Measurements from ENCODE around the gene MTF1.

MTF1 gene

GRCh38 chr1:37841652-37842051 lies 17.7 kb downstream of the MTF1 start:
- ChIA-PET POLR2A (ENCODE audit: low non-redundant PET) (no interaction called here), CTCF (no interaction called here)
- TF ChIP-seq, protein P1, sequence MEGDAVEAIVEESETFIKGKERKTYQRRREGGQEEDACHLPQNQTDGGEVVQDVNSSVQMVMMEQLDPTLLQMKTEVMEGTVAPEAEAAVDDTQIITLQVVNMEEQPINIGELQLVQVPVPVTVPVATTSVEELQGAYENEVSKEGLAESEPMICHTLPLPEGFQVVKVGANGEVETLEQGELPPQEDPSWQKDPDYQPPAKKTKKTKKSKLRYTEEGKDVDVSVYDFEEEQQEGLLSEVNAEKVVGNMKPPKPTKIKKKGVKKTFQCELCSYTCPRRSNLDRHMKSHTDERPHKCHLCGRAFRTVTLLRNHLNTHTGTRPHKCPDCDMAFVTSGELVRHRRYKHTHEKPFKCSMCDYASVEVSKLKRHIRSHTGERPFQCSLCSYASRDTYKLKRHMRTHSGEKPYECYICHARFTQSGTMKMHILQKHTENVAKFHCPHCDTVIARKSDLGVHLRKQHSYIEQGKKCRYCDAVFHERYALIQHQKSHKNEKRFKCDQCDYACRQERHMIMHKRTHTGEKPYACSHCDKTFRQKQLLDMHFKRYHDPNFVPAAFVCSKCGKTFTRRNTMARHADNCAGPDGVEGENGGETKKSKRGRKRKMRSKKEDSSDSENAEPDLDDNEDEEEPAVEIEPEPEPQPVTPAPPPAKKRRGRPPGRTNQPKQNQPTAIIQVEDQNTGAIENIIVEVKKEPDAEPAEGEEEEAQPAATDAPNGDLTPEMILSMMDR (conservative IDR thresholded peaks at IDR 0.05; ENCODE audit: low read depth) = no peak
- DNase-seq (ENCODE audit: low spot score) = no peak
- no peak overlapping the region for H3K27ac ChIP-seq

DNA sequence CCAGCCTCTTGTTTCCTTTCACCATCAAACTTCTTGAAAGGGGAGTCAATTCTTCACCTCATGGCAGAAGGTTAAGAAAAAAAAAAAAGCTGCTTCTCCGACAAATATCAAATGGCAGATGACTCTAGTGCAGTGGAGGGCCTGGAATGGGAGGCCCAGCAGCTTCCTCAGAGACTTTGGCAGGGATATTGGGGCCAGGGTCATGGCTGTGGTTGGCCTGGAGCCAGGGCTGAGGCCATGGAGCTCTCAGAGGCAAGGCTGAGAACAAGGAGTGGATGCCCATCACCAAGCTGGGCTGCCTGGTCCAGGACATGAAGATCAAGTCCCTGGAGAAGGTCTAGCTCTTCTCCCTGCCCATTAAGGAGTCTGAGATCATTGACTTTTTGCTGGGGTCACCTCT lies 18.7 kb downstream of the MTF1 start:
- DNase-seq (ENCODE audit: low spot score) = no peak
- ChIA-PET POLR2A (ENCODE audit: low non-redundant PET) (no interaction called here), CTCF (interaction anchor here (0.6 kb wide), 1 partner anchor 997 kb away, joined by 3 read pairs; no protein-coding TSS in a partner anchor)
- no peak overlapping the region for H3K27ac ChIP-seq
- TF ChIP-seq, protein P1 (conservative IDR thresholded peaks at IDR 0.05; ENCODE audit: low read depth) = no peak

DNA sequence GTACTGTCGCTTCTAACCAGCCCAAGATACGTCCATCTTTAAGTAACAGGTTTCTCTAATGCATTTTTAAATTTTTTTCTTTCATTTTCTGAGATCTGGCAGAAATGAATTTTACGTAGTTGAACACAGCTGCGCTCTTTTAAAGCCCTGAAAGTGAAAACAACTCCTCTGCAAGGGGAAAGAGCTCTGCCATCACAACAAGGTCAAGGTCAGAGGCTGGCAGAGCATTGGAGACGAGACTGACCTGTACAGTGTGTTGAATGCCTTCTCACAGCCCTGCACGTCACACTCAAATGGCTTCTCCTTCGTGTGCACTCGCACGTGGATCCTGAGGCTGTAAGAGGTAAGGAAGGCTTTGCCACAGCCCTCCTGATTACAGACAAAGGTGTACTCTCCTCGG lies 19.7 kb downstream of the MTF1 start:
- TF ChIP-seq, protein P1 (conservative IDR thresholded peaks at IDR 0.05; ENCODE audit: low read depth) = no peak
- ChIA-PET CTCF (no interaction called here), POLR2A (ENCODE audit: low non-redundant PET) (no interaction called here)
- H3K27ac ChIP-seq = no peak overlapping the region
- no peak for DNase-seq (ENCODE audit: low spot score)

DNA sequence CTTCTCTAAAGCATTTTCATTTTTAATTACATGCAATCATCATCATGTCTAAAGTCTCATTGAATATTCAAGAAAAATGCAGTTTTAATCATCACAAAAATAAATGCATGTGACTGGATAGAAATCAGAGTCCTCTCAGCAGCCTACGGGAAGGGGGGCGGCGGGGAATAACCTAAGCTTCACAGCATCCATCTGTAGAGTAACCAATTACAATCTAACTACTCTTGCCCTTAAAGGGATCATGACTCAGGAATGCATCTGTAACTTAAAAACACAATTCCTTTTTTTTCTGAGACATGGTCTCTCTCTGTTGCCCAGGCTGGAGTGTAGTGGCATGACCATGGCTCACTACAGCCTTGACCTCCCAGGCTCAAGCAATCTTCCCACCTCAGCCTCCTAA lies 22.6 kb downstream of the MTF1 start:
- H3K27ac ChIP-seq = no peak overlapping the region
- TF ChIP-seq, protein P1 (conservative IDR thresholded peaks at IDR 0.05; ENCODE audit: low read depth) = no peak
- no peak for DNase-seq (ENCODE audit: low spot score)
- ChIA-PET POLR2A (ENCODE audit: low non-redundant PET) (no interaction called here), CTCF (interaction anchor here (0.6 kb wide), 1 partner anchor 1851 kb away, joined by 3 read pairs; no protein-coding TSS in a partner anchor)

DNA sequence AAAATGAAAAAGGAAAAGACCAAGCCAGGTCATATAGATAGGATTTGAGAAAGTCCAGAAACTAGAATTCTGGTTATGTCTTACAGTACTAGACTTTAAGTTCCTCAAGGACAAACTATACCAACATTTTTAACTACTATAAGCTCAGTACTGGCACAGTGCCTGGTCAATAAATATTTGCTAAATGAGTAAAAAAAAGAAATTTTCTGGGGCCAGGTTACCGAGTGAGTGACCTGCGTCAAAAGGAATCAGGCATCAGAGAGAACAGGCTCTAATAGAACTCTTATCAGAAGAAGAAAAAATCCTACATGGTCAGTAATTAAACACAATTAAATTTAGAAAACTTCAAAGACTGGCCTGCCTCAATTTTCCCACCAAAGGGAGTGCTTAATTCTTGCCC lies 27.6 kb downstream of the MTF1 start:
- ChIA-PET CTCF (interaction anchor here (0.5 kb wide), 1 partner anchor 1443 kb away, joined by 3 read pairs; no protein-coding TSS in a partner anchor), POLR2A (ENCODE audit: low non-redundant PET) (no interaction called here)
- no peak overlapping the region for H3K27ac ChIP-seq
- DNase-seq (ENCODE audit: low spot score) = no peak
- TF ChIP-seq, protein P1 (conservative IDR thresholded peaks at IDR 0.05; ENCODE audit: low read depth) = no peak

DNA sequence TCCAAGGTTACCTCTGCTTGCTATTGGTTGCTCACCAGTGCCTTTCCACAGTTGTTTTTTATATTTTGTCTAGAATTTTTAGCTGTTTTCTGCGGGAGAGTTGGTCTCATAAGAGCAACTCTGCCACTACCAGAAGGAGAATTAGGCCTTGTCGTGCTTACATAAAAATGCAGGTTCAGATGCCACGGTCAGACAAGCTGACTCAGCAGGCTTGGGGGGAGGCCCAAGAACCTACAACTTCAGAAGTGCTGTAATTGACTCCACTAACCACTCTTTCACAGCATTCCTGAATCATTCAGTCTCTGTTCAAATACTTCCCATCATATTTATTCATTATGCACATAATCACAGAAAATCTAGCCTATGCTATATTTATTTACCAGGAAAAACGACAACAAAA lies 28.3 kb downstream of the MTF1 start:
- CTCF ChIA-PET = no interaction called here
- TF ChIP-seq, protein P1 (conservative IDR thresholded peaks at IDR 0.05; ENCODE audit: low read depth) = no peak
- H3K27ac ChIP-seq = no peak overlapping the region
- no peak for DNase-seq (ENCODE audit: low spot score)
- POLR2A ChIA-PET (ENCODE audit: low non-redundant PET) = no interaction called here

Data from RWPE1 (cell line).